Trophoblast cell (in vitro differentiated cells and primary cell): ENCODE results near the gene MRPL42.

Experiments
- DNase-seq, 2 donors: peaks; one replicate each; pipeline ENCODE4 v3.0.0-alpha.2; 2016
- H2AFZ ChIP-seq: 2 replicates; pipeline ENCODE4 v1.6.1; 2013; ENCODE audit warnings: low read length, moderate library complexity, mild to moderate bottlenecking; ENCODE audit not compliant: insufficient read depth, poor library complexity
- H2AK5ac ChIP-seq: 2 replicates; pipeline ENCODE4 v1.6.1; 2013; ENCODE audit warnings: mild to moderate bottlenecking, low read length
- H2BK120ac ChIP-seq: 2 replicates; pipeline ENCODE4 v1.6.1; 2013; ENCODE audit warnings: low read length, mild to moderate bottlenecking, moderate library complexity; ENCODE audit not compliant: insufficient read depth, poor library complexity
- H2BK12ac ChIP-seq: 2 replicates; pipeline ENCODE4 v1.6.1; 2013; ENCODE audit warnings: mild to moderate bottlenecking, low read length, moderate library complexity
- H2BK5ac ChIP-seq: 2 replicates; pipeline ENCODE4 v1.6.1; 2013; ENCODE audit warnings: low read length, low read depth, moderate library complexity, mild to moderate bottlenecking; ENCODE audit not compliant: poor library complexity
- H3K14ac ChIP-seq: 2 replicates; pipeline ENCODE4 v1.6.1; 2013; ENCODE audit warnings: mild to moderate bottlenecking, low read length
- H3K18ac ChIP-seq: 2 replicates; pipeline ENCODE4 v1.6.1; 2013; ENCODE audit warnings: mild to moderate bottlenecking, low read length
- H3K23ac ChIP-seq: 2 replicates; pipeline ENCODE4 v1.6.1; 2013; ENCODE audit warnings: low read length
- H3K27ac ChIP-seq: 2 replicates; pipeline ENCODE4 v1.5.1; 2013; ENCODE audit warnings: low read depth, mild to moderate bottlenecking, inconsistent platforms, low read length, moderate library complexity
- H3K27me3 ChIP-seq: 2 replicates; pipeline ENCODE4 v1.6.1; 2013; ENCODE audit warnings: inconsistent platforms, mild to moderate bottlenecking, low read length, moderate library complexity; ENCODE audit not compliant: insufficient read depth
- H3K36me3 ChIP-seq, 2 experiments: 1 replicate in 1 of 2; 2 replicates in 1 of 2; pipeline ENCODE4 v1.6.1; 2013; ENCODE audit warnings: low read length in 2 of 2, mild to moderate bottlenecking in 2 of 2, moderate library complexity in 1 of 2; ENCODE audit not compliant: insufficient read depth in 2 of 2, control insufficient read depth in 1 of 2
- H3K4ac ChIP-seq: 2 replicates; pipeline ENCODE4 v1.6.1; 2013; ENCODE audit warnings: low read depth, mild to moderate bottlenecking, low read length, moderate library complexity
- H3K4me1 ChIP-seq, 2 experiments: 1 replicate in 1 of 2; 2 replicates in 1 of 2; pipeline ENCODE4 v1.6.1; 2013; ENCODE audit warnings: low read length in 2 of 2, mild to moderate bottlenecking in 2 of 2, moderate library complexity in 1 of 2; ENCODE audit not compliant: insufficient read depth in 2 of 2, control insufficient read depth in 1 of 2
- H3K4me2 ChIP-seq: 2 replicates; pipeline ENCODE4 v1.6.1; 2013; ENCODE audit warnings: inconsistent platforms, mild to moderate bottlenecking, low read length, moderate library complexity
- H3K4me3 ChIP-seq: 2 replicates; pipeline ENCODE4 v1.5.1; 2013; ENCODE audit warnings: mild to moderate bottlenecking, low read depth, low read length, inconsistent platforms
- H3K79me1 ChIP-seq: one replicate; pipeline ENCODE4 v1.6.1; 2013; ENCODE audit warnings: low read length
- H3K79me2 ChIP-seq: 2 replicates; pipeline ENCODE4 v1.6.1; 2013; ENCODE audit warnings: low read length, mild to moderate bottlenecking; ENCODE audit not compliant: control insufficient read depth, insufficient read depth, poor library complexity
- H3K9ac ChIP-seq: 2 replicates; pipeline ENCODE4 v1.6.1; 2013; ENCODE audit warnings: mild to moderate bottlenecking, low read length
- H3K9me3 ChIP-seq: 2 replicates; pipeline ENCODE4 v1.6.1; 2013; ENCODE audit warnings: low read depth, mild to moderate bottlenecking, control low read depth, inconsistent platforms, low read length; ENCODE audit not compliant: insufficient read depth
- H4K12ac ChIP-seq: 2 replicates; pipeline ENCODE4 v1.6.1; 2013; ENCODE audit warnings: low read depth, mild to moderate bottlenecking, low read length, moderate library complexity
- H4K8ac ChIP-seq: 2 replicates; pipeline ENCODE4 v1.6.1; 2013; ENCODE audit warnings: low read depth, mild to moderate bottlenecking, low read length, moderate library complexity
- H4K91ac ChIP-seq: one replicate; pipeline ENCODE4 v1.6.1; 2013; ENCODE audit warnings: low read depth, mild to moderate bottlenecking, low read length, moderate library complexity
- WGBS: extraction: QIAGEN DNeasy Blood & Tissue Kit; methylation state at CpG from one replicate; pipeline ENCODE4 v1.1.7; 2013; ENCODE audit warnings: missing lambda C conversion rate; ENCODE audit not compliant: insufficient read length, insufficient coverage; ENCODE audit errors: extremely low coverage; 5-methylcytosine and 5-hydroxymethylcytosine counted together

MRPL42 gene

GRCh38 chr12:93465841-93466240, 1.5 kb upstream of the MRPL42 start:
- DNase-seq = no peak
- H3K4me1 ChIP-seq = no peaks in the 10 kb centered on the region
- H3K4me2 ChIP-seq = no peak overlapping the region
- no peak overlapping the region for H3K27ac ChIP-seq
- H2AFZ ChIP-seq = no peak overlapping the region
- H2BK5ac ChIP-seq = no peak overlapping the region
- H3K79me2 ChIP-seq = peaks cover 6% of the 10 kb centered on the region
- H3K27me3 ChIP-seq = no peaks in the 10 kb centered on the region
- H3K36me3 ChIP-seq = no peaks in the 10 kb centered on the region
- H2AK5ac ChIP-seq = no peak overlapping the region
- no peak overlapping the region for H3K18ac ChIP-seq
- no peak overlapping the region for H3K4ac ChIP-seq
- no peak overlapping the region for H4K12ac ChIP-seq
- no peaks in the 10 kb centered on the region for H3K9me3 ChIP-seq
- peaks cover 6% of the 10 kb centered on the region for H3K79me1 ChIP-seq
- H2BK12ac ChIP-seq = no peak overlapping the region
- no CpG with 5 or more reads among the region's 5 CpGs for WGBS
- H3K9ac ChIP-seq = no peak overlapping the region
- no peak overlapping the region for H3K4me3 ChIP-seq
- H4K91ac ChIP-seq = no peak overlapping the region
- no peak overlapping the region for H3K14ac ChIP-seq
- H2BK120ac ChIP-seq = no peak overlapping the region
- H3K23ac ChIP-seq = no peak overlapping the region
- no peak overlapping the region for H4K8ac ChIP-seq

- Histone ChIP-seq H2BK12ac (no peak overlapping the region), H2BK5ac (no peak overlapping the region), H3K4ac (no peak overlapping the region)
Observed at GRCh38 chr12:93466625-93467350, 526 bp upstream of the MRPL42 start.

GRCh38 chr12:93468008-93468371, 676 bp downstream of the MRPL42 start:
- Histone ChIP-seq H4K8ac (peak overlapping the region; percentile 100), H2AK5ac (peak overlapping the region; percentile 13), H3K18ac (no peak overlapping the region), H3K79me2 (peaks cover 6% of the 10 kb centered on the region), H3K9ac (peak overlapping the region; percentile 90), H3K27me3 (no peaks in the 10 kb centered on the region), H3K14ac (peak overlapping the region; percentile 100), H2BK5ac (no peak overlapping the region), H3K79me1 (peaks cover 6% of the 10 kb centered on the region), H3K23ac (no peak overlapping the region), H3K27ac (no peak overlapping the region), H3K36me3 (peaks cover 4 to 8% of the 10 kb centered on the region in 2 experiments), H2AFZ (peak overlapping the region; percentile 100), H2BK120ac (peak overlapping the region; percentile 98), H3K4me3 (peak overlapping the region; percentile 95), H3K9me3 (no peaks in the 10 kb centered on the region), H3K4ac (peak overlapping the region; percentile 94), H2BK12ac (no peak overlapping the region), H3K4me1 (no peaks in the 10 kb centered on the region), H4K12ac (no peak overlapping the region), H4K91ac (peak overlapping the region; percentile 96), H3K4me2 (peak overlapping the region; percentile 63)
- no CpG with 5 or more reads among the region's 7 CpGs for WGBS
- DNase-seq = no peak

More at GRCh38 chr12:93466625-93467350, 526 bp upstream of the MRPL42 start:
- Histone ChIP-seq H3K79me2 (peaks cover 6% of the 10 kb centered on the region), H3K18ac (no peak overlapping the region), H3K23ac (no peak overlapping the region), H2BK120ac (no peak overlapping the region), H4K8ac (peak overlapping the region; percentile 88), H3K27me3 (no peaks in the 10 kb centered on the region), H3K4me1 (no peaks in the 10 kb centered on the region), H3K9me3 (no peaks in the 10 kb centered on the region), H3K9ac (no peak overlapping the region), H2AFZ (peak overlapping the region; percentile 68), H2AK5ac (no peak overlapping the region), H3K14ac (no peak overlapping the region), H3K27ac (no peak overlapping the region), H3K36me3 (peaks cover 4 to 5% of the 10 kb centered on the region in 2 experiments), H3K4me3 (no peak overlapping the region), H3K4me2 (no peak overlapping the region), H3K79me1 (peaks cover 6% of the 10 kb centered on the region), H4K91ac (peak overlapping the region; percentile 11), H4K12ac (peak overlapping the region; percentile 72)
- DNase-seq = no peak
- no CpG with 5 or more reads among the region's 9 CpGs for WGBS

- Histone ChIP-seq H3K79me1 (peaks cover 6% of the 10 kb centered on the region), H4K8ac (no peak overlapping the region), H4K91ac (no peak overlapping the region), H3K9ac (no peak overlapping the region), H3K4me2 (no peak overlapping the region), H3K9me3 (no peaks in the 10 kb centered on the region), H4K12ac (no peak overlapping the region), H3K4me3 (no peak overlapping the region), H3K4me1 (no peaks in the 10 kb centered on the region), H3K27ac (no peak overlapping the region), H3K14ac (no peak overlapping the region), H3K23ac (no peak overlapping the region), H3K79me2 (peaks cover 6% of the 10 kb centered on the region), H2BK5ac (no peak overlapping the region), H3K4ac (peak overlapping the region; percentile 79), H2BK120ac (no peak overlapping the region), H3K36me3 (peaks cover 13 to 14% of the 10 kb centered on the region in 2 experiments), H2AFZ (no peak overlapping the region), H2BK12ac (no peak overlapping the region), H3K27me3 (no peaks in the 10 kb centered on the region), H2AK5ac (no peak overlapping the region), H3K18ac (no peak overlapping the region)
- no peak for DNase-seq
Observed at GRCh38 chr12:93469386-93469785, 2.1 kb downstream of the MRPL42 start.
